CD4-positive, alpha-beta T cell treated with Interleukin-17A for 1 hour (primary cell): ENCODE data around the gene CCL18.
A peak's percentile ranks its signal among the peaks of the same experiment; 100 is the strongest.
"Not testable (repeated sequence)": the region's sequence is repeated elsewhere in the genome, so short reads cannot be mapped to it uniquely, and the experiment has no call there.

Experiments used
- DNase-seq: peaks from one replicate; pipeline ENCODE4 v3.0.0-alpha.2; 2020

The CCL18 gene, protein sequence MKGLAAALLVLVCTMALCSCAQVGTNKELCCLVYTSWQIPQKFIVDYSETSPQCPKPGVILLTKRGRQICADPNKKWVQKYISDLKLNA

DNA sequence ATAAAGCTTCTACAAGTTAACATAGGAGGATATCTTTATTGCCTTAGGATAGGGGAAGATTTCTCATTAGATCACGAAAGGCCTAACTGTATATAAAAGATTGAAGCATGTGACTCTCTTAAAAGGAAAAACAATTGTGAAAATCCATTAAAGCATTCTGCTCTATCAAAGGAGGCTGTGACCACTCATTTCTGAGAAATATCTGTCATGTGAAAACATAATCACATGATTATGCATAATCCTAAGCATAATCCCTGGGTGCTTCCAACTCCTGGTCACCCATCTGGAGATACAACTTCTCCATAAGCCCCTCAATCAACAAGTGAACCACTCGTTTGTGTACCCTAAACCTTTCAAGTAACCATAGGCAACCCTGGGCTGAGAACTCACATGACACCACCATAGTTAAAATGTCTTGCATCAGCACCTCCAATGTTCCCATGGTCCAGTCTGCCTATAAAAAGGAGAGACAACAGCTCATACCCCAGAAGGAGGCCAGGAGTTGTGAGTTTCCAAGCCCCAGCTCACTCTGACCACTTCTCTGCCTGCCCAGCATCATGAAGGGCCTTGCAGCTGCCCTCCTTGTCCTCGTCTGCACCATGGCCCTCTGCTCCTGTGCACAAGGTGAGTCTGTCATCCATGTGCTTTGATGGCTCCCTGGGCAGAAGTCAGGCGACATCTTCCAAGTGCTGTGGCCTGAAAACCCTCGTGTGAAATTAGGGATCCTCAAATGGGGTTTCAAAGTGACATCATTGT lies at the start of gene CCL18:
Gene CCL18 (plus strand): TSS at position 487 of the 756 bp plus-strand sequence. CDS start 71 bp downstream, at position 558.
- DNase-seq = no peak

DNA sequence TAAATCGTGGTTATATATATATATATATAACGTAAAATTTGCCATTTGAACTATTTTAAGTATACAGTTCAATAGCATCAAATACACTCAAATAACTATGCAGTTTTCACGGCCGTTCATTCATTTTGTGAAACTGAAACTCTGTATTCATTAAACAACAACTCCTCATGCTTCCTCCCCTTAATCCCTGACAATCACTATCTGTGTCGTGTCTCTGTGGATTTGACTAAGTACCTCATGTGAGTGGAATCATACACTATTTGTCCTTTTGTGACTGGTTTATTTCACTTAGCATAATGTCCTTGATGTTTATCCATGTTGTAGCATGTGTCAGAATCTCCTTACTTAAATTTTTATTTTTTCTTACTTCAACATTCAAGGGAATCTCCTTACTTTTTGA lies 49.1 kb upstream of the CCL18 start:
- no peak for DNase-seq

DNA sequence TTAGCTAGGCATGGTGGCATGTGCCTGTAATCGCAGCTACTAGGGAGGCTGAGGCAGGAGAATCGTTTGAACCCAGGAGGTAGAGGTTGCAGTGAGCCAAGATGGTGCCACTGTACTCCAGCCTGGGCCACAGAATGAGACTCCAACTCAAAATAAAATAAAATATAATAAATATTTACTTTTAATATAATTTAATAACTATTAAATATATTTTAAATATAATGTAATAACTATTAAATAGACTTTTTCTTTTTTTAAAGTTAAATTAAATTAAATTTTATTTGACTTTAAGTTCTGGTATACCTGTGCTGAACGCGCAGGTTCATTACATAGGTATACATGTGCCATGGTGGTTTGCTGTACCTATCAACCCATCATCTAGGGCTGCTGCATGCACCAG lies 48.2 kb upstream of the CCL18 start:
- DNase-seq = not testable (repeated sequence)

DNA sequence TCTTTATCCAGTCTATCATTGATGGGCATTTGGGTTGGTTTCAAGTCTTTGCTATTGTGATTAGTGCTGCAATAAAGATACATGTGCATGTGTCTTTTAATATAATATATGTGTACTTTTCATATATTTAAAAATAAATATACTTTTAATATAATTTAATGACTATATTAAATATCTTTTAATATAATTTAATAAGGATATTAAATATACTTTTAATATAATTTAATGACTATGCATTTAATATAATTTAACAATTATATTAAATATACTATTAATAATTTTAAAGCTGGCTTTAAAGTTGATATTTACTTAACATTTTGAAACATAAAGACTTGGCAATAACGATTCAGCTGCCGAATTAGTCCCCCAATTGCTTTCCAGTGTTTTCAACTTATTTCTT lies 47.5 kb upstream of the CCL18 start:
- no peak for DNase-seq

DNA sequence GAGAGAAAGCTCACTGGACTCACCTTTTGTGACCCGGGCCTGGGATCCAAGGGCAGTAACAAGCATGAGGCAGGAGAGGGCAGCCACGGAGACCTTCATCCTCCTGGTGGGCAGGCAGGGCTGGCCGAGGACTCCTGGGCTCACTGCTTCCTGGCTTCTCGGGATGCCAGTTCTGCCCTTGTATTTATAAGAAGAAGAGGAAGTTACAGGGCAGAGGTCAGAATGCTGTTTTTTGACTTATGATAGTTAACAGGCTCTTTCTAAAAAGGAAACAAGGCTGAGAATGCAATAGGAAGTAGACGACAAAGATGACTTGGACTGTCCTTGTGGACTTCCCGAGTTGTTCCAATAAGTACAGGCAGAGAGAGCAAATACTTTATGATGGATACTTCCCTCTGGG lies 46.3 kb upstream of the CCL18 start, which contains the start of gene CCL23:
Gene CCL23 (minus strand): TSS at position 174 of the 400 bp plus-strand sequence. CDS start 75 bp downstream, at position 99.
- DNase-seq = no peak

DNA sequence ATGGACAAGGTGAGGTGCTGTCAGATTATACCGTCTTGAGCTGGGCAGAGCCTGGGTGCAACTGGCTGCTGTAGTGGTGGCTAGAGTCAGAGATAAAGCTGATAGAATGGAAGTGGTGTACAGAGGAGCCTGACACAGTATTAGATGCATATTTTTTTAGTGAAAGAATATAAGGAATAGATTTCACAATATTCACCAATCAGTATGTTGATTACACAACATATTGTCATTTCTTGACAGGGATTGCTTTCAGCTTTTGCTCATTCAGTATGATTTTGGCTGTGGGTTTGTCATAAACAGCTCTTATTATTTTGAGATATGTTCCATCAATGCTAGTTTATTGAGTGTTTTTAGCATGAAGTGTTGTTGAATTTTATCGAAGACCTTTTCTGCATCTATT lies 44.6 kb upstream of the CCL18 start:
- no peak for DNase-seq

DNA sequence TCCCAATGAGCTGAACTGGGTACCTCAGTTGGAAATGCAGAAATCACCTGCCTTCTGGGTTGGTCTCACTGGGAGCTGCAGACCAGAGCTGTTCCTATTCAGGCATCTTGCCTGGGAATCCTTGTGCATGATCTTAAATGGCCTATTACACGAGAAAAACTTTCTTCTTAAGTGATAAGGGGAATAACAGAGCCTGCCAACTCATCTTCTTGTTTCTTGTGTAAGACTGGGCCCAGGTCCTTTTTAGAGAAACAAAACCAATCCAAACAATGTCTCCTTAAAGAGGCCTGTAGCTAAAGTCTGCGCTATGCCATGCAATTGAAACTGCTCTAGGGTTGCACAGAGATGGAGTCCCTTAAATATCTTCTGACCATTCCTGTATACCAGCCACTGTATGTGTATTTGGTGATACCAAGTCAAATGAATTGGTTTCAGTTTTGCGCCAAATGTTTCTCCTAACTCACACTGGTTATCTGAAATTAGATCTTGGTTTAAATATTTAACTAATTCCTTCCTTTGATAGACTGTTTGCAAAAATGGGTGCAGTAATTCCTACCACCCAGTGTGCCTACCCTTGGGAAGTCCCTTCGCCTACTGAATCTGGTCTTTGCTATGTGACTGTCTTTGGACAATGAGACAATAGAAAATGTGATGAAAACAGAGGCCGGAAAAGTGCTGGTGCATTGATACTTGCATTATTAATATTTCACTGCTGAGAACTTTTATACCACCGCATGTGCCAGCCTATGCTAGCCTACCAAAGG lies 39.8 kb upstream of the CCL18 start:
- no peak for DNase-seq

DNA sequence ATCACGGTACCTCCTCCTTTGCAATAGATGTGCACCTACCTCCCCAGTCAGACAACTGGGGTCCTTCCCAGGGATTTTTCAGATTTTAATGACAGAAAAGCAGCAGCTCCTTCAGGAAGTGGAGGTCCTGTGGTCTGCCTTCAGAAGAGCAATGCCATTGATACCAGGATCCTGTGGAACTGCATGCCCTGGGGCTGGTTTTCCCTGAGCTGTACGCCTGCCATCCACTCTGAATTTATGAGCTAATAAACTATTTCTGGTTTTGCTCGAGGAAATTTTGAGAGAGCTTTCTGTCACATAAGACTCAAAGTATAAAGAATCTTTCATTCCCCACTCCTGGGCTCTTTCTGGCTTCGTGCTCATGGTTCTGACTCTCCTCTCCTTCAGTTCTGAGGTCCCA lies 36.3 kb upstream of the CCL18 start:
- DNase-seq = no peak

DNA sequence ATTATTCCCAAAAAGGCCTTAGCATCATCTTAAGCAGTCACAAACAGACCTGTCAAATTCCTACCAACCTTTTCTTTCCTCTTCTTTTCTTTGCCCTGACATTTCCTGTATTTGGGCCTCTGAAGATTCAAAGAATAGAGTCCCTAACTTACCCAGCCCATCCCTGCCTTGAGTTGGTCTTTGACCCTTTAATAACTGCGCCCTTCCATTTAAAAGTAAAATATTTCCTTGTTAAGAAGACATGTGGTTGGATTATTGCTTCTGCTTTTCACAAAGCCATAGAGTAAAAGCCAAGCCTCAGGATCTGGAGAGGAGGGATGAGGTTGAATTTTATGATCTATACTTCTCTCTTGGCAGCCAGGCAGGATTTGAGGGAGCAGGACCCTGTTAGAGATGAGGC lies 33.1 kb upstream of the CCL18 start:
- DNase-seq = no peak

DNA sequence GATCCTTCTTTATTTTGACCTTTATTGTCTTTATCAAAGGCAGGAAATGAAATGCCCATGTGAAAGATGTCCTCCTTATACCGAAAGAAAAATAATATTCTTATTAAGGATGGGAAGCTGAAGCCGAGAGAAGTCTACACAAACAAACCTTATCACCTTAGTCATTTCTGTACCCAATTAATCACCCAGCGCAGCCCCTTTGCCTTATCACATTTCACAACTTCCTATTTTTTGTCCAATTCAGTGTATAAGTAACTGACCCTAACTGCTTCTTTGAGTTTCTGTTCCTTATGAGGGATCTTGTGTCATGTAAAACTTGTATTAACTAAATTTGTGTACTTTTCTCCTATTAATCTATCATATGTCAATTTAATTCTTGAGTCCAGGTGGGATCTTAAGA lies 29.9 kb upstream of the CCL18 start:
- no peak for DNase-seq

DNA sequence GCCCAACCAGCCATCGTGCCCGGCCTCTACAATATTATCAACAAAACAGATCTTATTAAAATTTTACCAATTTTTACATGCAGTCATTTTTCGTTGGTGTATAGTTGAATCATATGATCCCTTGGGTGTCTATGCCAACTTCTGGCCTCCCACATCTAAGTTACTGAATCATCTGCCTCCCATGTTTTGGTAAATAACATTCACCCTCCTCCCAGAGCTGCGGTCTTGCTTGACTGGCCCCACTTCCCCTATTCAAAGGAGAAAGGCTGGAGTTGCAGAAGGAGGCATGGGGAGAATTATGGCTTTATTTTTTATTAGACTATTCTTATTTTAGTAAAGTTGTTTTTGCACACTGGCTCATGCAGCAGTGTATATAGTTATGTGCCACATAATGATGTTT lies 27.8 kb upstream of the CCL18 start:
- DNase-seq = no peak

DNA sequence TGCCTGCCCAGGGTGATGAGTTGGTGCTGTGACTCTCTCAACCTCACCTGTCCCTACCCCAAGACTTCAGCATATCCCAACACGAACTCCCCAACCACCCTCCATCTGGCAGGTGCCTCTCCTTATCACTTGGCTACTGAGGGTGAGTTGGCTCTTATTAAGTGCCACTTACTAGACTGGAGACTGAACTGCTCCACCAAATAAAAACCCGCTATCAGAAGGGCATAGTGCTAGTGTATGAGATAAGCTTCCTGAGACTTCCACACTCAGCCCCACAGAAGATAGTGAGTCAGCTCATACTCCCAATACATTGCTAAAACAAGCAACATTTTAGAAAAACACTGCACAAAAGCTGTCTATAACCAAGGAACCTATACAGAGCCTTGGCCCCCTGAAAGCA lies 16.0 kb upstream of the CCL18 start:
- no peak for DNase-seq

DNA sequence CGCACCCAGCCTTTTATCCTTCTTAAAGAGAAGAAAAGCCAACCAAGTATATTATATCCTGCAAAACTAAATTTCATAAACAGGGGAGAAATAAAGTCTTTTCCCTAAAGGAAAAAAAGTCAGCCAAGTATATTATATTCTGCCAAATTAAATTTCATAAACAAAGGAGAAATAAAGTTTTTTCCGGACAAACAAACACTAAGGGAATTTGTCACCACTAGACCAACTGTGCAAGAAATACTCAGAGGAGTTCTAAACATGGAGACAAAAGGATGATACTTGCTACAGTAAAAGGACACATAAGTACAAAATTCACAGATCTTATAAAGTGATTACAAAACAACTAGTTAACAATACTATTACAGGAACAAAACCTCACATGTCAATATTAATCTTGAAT lies 14.4 kb upstream of the CCL18 start:
- DNase-seq = no peak

DNA sequence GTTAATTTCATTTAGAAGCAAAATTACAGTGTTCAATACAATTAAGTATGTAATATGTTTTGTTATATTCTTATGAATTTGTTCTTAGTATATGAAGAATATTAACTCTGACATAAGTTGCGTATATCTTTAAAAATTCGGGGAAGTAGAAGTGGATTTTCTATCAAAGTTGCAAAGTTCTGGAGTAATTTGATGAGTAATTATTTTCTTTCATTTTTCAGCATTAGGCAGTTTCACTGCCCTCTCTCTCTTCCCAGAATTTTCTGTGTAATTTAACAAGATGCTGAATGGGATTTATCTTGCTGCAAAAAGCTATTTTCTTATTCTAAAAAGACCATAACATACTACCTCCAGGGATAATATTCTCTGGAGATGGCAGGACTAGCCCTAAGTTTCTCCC lies 8.9 kb upstream of the CCL18 start:
- DNase-seq = no peak

DNA sequence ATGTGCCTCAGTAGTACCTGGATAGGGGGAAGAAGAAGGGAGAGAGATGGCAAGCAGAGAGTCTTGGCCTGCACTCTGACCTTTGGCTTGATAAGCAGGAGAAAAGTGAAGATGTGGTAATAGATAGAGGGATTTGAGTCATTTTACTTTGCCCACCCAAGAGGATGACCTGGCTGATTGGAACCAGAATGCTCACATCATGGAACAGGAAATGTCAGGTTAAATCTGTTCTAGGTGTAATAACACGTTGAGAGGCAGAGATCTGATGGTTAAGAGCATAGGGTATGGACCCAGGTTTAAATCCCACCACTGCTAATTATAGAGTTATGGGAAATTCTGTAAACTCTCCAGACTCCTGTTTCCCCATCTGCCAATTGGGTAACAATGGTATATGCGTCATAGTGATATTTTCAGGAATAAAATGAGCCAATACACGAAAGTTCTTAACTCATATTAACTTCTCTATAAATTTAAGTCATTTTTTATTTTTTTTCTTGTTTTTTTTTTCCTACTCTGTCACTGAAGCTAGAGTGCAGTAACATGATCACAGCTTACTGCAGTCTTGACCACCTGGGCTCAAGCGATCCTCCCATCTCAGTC lies 8.1 kb upstream of the CCL18 start:
- no peak for DNase-seq

DNA sequence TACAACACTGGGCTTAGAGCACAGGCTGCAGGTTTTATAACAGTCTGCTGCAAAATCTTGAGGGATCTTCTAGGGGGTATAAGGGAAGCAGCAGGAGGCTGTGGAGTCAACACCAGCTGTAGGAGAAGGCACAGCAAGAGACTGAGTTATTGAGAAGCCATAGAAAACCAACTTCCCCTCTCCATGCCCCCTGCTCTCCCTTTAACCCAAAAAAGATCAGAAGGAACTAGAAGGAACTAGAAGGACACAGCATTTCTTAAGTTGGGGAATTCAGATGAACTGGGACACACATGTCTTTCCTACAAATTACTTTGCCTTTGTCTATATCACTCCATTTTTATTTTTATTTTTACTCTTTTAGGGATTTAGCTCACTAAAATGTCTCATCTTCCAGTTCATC lies 6.2 kb upstream of the CCL18 start:
- no peak for DNase-seq

DNA sequence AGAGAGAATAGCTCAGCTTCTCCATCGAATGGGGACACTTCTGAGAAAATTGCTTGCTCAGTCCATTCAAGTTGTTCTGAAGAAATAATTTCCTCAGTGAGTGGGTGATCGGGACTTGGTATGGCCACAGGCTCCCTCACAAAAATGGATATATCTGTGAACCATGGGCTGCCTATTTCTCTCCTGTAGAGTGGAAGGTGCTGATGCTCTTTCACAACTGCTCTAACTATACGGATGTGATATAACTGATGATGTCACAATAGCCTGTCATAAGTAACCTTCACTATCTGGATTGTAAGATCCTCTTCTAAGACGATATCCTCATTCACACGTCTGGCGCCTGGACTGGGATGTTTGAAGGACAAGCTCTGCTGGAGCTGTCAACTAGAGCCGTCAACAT lies 4.7 kb upstream of the CCL18 start:
- no peak for DNase-seq

DNA sequence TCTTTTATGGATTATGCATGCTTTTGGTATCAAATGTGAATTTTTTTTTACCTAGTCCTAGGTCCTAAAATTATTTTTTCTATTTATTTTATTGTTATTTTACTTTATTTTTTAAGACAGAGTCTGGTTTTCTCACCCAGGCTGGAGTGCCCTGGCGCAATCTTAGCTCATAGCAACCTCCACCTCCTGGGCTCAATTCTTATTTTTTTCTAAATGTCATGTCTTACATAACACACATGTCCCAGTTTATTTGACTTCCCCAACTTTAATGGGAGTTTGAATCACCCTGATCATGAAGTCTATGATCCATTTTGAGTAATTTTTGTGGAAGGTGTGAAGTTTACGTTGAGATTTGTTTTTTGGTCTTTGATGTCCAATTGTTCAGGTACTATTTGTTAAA lies 3.3 kb upstream of the CCL18 start:
- no peak for DNase-seq

DNA sequence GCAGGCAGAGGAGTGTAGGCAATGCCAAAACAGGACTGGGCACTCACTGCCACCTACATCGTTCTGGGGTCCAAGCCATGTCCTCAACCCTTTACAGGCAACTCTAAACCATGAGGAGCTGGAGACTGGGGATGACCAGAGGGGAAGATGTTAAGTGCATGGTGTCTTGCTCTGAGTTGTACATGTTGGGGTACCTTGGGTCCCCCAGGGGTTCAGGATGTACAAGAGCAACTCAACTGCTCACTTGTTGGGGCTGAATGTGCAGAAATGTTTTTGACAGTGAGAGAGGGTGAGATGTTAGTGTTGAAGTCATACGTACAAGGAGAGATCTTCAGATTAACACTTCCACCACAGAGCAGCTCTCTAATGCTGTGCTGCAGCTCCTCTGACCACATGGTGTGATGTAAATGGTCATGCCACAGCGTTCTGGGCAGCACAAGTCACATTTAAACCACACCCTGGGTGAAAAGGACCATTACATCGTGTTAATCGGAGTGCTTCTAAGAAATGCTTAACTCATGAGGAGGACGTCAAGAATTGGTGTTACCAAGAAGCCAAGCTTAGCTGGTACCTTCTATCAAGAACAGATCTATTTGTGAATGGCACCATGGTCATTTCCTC lies 2.4 kb downstream of the CCL18 start:
- peak; percentile 69 for DNase-seq

DNA sequence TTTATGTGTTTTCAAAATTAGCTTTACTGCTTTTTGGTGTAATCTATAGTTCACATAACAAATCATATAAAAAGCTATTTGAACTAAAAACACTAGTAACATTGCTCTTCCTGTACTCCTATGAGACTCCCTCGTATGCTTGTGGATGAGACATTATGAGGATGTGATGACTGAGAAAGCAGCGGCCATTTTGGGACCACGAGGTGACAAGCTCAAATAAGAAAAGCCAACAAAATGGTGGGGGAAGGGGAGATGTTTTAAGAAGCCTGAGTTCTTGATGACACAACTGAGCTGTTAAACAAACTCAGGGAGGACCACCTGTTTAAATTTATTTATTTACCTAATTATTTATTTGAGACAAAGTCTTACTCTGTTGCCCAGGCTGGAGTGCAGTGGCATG lies 4.5 kb downstream of the CCL18 start:
- DNase-seq = no peak

DNA sequence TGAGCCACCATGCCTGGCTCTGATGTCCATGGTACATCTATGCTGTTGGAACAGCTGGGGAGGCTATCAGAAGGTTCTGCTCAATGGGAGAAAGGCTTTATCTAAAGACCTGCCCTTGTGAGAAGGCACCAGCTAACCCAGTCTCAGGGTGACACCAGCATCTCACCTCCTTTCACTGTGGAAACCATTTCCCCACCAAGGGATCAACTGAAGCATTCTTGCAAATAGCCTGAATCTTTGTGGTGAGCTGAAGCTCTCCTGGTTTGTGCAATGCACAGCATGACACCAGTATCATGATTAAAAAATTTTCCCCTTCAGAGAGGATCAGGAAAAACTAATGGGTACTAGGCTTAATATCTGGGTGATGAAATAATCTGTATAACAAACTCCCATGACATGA lies 5.1 kb downstream of the CCL18 start:
- no peak for DNase-seq

DNA sequence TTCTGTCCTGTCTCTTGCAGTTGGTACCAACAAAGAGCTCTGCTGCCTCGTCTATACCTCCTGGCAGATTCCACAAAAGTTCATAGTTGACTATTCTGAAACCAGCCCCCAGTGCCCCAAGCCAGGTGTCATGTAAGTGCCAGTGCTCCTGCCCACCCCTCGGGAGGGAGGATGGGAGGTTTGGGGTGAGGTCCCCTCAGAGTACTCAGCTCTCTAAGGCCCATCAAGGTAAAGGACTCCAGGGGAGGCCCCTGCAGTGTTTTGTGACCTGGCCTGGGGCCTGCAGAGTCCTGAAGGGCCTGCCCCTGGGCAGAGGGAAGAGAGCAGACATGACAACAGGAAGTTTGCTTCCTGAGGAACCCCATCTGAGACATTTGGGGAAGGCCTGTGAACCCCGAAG lies 6.4 kb downstream of the CCL18 start:
- no peak for DNase-seq

DNA sequence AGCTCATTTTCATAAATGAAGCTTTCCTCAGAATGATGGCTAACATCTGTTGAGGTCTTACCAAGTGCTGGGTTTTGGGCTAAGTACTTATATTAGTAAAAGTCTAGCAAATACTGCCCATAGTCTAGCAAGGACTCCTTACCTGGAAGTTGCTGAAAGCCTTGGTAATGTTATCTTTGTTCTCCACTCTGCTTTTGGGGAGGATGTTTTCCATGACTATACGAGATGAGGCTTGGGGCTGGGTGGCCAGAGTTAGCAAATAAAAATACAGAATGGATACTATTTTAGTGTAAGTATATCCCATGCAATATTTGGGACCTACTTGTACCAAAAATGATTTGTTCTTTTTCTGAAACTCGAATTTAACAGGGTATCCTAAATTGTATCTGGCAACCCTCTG lies 7.7 kb downstream of the CCL18 start:
- no peak for DNase-seq
